ENCODE measurements around the gene XYLT1.

GRCh38 chr16:17129971-17130370 is 340.8 kb downstream of the XYLT1 start:
- TF ChIP-seq RARB (CRISPR knock-in tag; IDR thresholded peaks at IDR 0.05) (no peak), ESRRG (CRISPR knock-in tag; IDR thresholded peaks at IDR 0.05) (no peak), ZNF565 (CRISPR knock-in tag; conservative IDR thresholded peaks at IDR 0.05; ENCODE audit: low read depth) (no peak), ZFP3 (CRISPR knock-in tag; IDR thresholded peaks at IDR 0.05) (no peak), TSHZ2 (CRISPR knock-in tag; IDR thresholded peaks at IDR 0.05) (no peak), POU6F1 (CRISPR knock-in tag; IDR thresholded peaks at IDR 0.05; ENCODE audit: borderline replicate concordance, low read depth) (no peak), ZNF70 (CRISPR knock-in tag; IDR thresholded peaks at IDR 0.05) (no peak), ZNF8 (CRISPR knock-in tag; IDR thresholded peaks at IDR 0.05) (no peak), ARNTL (CRISPR knock-in tag; IDR thresholded peaks at IDR 0.05; ENCODE audit: borderline replicate concordance, low read depth) (no peak), TOX (CRISPR knock-in tag; IDR thresholded peaks at IDR 0.05; ENCODE audit: borderline replicate concordance) (no peak)
- TF ChIP-seq, protein P1, sequence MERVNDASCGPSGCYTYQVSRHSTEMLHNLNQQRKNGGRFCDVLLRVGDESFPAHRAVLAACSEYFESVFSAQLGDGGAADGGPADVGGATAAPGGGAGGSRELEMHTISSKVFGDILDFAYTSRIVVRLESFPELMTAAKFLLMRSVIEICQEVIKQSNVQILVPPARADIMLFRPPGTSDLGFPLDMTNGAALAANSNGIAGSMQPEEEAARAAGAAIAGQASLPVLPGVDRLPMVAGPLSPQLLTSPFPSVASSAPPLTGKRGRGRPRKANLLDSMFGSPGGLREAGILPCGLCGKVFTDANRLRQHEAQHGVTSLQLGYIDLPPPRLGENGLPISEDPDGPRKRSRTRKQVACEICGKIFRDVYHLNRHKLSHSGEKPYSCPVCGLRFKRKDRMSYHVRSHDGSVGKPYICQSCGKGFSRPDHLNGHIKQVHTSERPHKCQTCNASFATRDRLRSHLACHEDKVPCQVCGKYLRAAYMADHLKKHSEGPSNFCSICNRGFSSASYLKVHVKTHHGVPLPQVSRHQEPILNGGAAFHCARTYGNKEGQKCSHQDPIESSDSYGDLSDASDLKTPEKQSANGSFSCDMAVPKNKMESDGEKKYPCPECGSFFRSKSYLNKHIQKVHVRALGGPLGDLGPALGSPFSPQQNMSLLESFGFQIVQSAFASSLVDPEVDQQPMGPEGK (CRISPR knock-in tag; IDR thresholded peaks at IDR 0.05; ENCODE audit: borderline replicate concordance), result no peak
